ENCODE results near the gene SEMG1.

GRCh38 chr20:45189861-45190260 lies 17.0 kb upstream of the SEMG1 start:
- TF ChIP-seq CTCF (IDR thresholded peaks at IDR 0.05) = no peak
- no peak for TF ChIP-seq POLR2A (IDR thresholded peaks at IDR 0.05; ENCODE audit: low read depth)
